Measurements from ENCODE around the gene CLCN3.

- TF ChIP-seq FOXA2 (IDR thresholded peaks at IDR 0.05) = no peak
- TF ChIP-seq CTCF (IDR thresholded peaks at IDR 0.05; ENCODE audit: low read depth, low read length, missing input control) = no peak
- TF ChIP-seq MAX (IDR thresholded peaks at IDR 0.05) = peak; percentile 43
- no peak for TF ChIP-seq ATF3 (IDR thresholded peaks at IDR 0.05)
- peak; percentile 38 to 41 for TF ChIP-seq RAD21 (IDR thresholded peaks at IDR 0.05)
- TF ChIP-seq TAF1 (conservative IDR thresholded peaks at IDR 0.05) = no peak
- peak; percentile 21 for TF ChIP-seq NR2F2 (IDR thresholded peaks at IDR 0.05)
These were observed 47.8 kb downstream of the CLCN3 start for GRCh38 chr4:169668069-169668721.
